ENCODE results near the gene CD9. TPM values are rescaled to one million over a fixed set of nuclear protein-coding genes. Genes with fewer than 3 reads are reported as not detected.

The CD9 gene
- total and polyA plus RNA-seq, 2 of the 8 experiments (the other 6 are each of a cell fraction or from before 2014, with no cell fraction given): 168 to 319 TPM

DNA sequence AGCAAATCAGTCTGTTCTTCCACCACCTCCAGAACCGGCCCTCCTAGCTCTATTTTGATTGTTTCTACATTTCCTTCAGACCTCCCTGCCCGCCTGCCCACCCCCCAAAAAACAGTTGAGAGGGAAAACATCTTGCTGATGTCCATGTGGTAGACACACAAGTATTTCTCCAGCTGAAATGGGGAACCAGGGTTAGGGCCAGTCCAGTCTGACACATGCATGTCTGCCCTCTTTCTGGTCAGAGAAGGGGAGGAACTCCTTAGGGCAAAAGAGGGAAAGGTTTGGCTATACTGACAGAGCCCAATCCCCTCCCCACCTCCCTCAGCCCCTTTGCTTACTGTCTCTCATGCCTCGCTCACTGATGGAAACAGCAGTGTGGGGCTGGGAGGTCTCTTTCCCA is 3.4 kb downstream of the CD9 start (continued):
- TF ChIP-seq, protein P1, sequence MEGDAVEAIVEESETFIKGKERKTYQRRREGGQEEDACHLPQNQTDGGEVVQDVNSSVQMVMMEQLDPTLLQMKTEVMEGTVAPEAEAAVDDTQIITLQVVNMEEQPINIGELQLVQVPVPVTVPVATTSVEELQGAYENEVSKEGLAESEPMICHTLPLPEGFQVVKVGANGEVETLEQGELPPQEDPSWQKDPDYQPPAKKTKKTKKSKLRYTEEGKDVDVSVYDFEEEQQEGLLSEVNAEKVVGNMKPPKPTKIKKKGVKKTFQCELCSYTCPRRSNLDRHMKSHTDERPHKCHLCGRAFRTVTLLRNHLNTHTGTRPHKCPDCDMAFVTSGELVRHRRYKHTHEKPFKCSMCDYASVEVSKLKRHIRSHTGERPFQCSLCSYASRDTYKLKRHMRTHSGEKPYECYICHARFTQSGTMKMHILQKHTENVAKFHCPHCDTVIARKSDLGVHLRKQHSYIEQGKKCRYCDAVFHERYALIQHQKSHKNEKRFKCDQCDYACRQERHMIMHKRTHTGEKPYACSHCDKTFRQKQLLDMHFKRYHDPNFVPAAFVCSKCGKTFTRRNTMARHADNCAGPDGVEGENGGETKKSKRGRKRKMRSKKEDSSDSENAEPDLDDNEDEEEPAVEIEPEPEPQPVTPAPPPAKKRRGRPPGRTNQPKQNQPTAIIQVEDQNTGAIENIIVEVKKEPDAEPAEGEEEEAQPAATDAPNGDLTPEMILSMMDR (IDR thresholded peaks at IDR 0.05; ENCODE audit: control extremely low read depth in 1 of 3, insufficient read depth in 1 of 3, low read depth in 1 of 3, low read length in 3 of 3): no peak
- TF ChIP-seq ZNF274 (IDR thresholded peaks at IDR 0.05; ENCODE audit: borderline replicate concordance, extremely low read depth, low read length): no peak
- TF ChIP-seq BCL11A (IDR thresholded peaks at IDR 0.05; ENCODE audit: low read depth in 2 of 2, low read length in 2 of 2): no peak
- no peak for TF ChIP-seq CHD2 (IDR thresholded peaks at IDR 0.05; ENCODE audit: low read length)
- no peak for TF ChIP-seq MAFK (IDR thresholded peaks at IDR 0.05; ENCODE audit: low read depth, low read length)
- no peak for TF ChIP-seq RFX5 (IDR thresholded peaks at IDR 0.05; ENCODE audit: borderline replicate concordance, low read depth, low read length)
- no peak for TF ChIP-seq SAP30 (IDR thresholded peaks at IDR 0.05; ENCODE audit: insufficient read depth, insufficient replicate concordance, low read length)
- TF ChIP-seq SIRT6 (IDR thresholded peaks at IDR 0.05; ENCODE audit: low read length): no peak

Data from H1 (cell line).